Measurements from ENCODE around the gene LRMDA.

The LRMDA gene

GRCh38 chr10:75944061-75944460, 512.6 kb downstream of the LRMDA start:
- ATAC-seq = no peak
- no peak for DNase-seq
- H3K9me3 Mint-ChIP-seq = peaks cover 0 to 20% of the 10 kb centered on the region in 2 donors
- H3K27me3 Mint-ChIP-seq = no peaks in the 10 kb centered on the region
- no peak overlapping the region for H3K27ac Mint-ChIP-seq
- H3K4me1 Mint-ChIP-seq = no peaks in the 10 kb centered on the region
- H3K4me3 Mint-ChIP-seq = no peak overlapping the region

- ATAC-seq = no peak
Observed at GRCh38 chr10:75948583-75948982, 517.2 kb downstream of the LRMDA start.

DNA sequence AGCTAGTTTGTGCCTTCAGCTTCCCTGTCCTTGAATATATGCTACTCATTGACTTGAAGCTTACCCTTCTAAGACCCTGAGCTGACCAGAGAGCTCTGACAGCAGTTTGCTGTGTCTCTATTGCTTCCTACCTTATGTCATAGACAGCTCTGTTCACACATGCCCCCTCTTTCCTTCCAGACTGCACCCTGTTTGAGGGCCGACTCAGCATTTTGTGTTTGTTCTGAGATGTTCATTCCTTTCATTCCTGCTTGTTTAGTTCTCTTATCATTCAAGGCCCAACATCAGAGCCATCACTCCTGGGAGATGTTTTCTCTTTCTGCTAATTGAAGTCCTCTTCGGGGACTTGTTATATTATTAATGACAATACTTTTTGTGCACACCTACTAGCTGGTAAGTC, 518.9 kb downstream of the LRMDA start:
- ATAC-seq (no peak), DNase-seq (no peak)
- peaks cover 0 to 10% of the 10 kb centered on the region in 2 donors for H3K9me3 Mint-ChIP-seq
- no peak overlapping the region for H3K4me3 Mint-ChIP-seq
- peaks cover 11% of the 10 kb centered on the region for H3K27me3 Mint-ChIP-seq
- no peaks in the 10 kb centered on the region for H3K4me1 Mint-ChIP-seq
- no peak overlapping the region for H3K27ac Mint-ChIP-seq

More at GRCh38 chr10:75948583-75948982, 517.2 kb downstream of the LRMDA start:
- Mint-ChIP-seq H3K4me3 (no peak overlapping the region), H3K27ac (no peak overlapping the region), H3K27me3 (peaks cover under 1% of the 10 kb centered on the region), H3K9me3 (peaks cover 0 to 20% of the 10 kb centered on the region in 2 donors), H3K4me1 (no peaks in the 10 kb centered on the region)
- no peak for DNase-seq

- H3K9me3 Mint-ChIP-seq = peaks cover 0 to 7% of the 10 kb centered on the region in 2 donors
- ATAC-seq = no peak
- DNase-seq = no peak
- peak overlapping the region in 1 of 2 donors; percentile 64 for H3K27ac Mint-ChIP-seq
- H3K27me3 Mint-ChIP-seq = peaks cover 11% of the 10 kb centered on the region
- no peak overlapping the region for H3K4me3 Mint-ChIP-seq
- H3K4me1 Mint-ChIP-seq = no peaks in the 10 kb centered on the region
Observed at GRCh38 chr10:75950997-75951589, 519.7 kb downstream of the LRMDA start.

DNA sequence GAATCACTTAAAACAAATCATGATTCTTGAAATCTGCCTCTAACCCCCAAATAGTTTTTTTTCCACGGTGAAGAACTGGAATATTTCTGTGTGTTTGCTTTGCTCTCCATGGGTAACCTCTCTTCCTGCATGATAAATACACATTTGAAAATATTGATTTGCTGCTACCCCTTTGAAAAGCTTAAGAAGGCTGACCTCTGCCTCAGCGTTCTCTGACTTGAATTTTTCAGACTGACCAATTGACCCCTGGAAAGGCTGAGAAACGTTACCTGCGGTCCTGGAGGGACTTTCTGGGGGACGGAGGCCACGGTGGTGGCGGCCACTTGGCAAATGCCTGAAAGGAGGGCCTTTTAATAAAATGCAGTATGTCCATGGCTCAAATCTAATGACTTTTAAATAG, 520.2 kb downstream of the LRMDA start:
- DNase-seq = no peak
- Mint-ChIP-seq H3K27ac (peak overlapping the region in 1 of 2 donors; percentile 22), H3K4me1 (no peaks in the 10 kb centered on the region), H3K4me3 (no peak overlapping the region), H3K9me3 (peaks cover 0 to 4% of the 10 kb centered on the region in 2 donors), H3K27me3 (peaks cover 11% of the 10 kb centered on the region)
- ATAC-seq = no peak

- no peak overlapping the region for H3K27ac Mint-ChIP-seq
- H3K4me3 Mint-ChIP-seq = no peak overlapping the region
- no peaks in the 10 kb centered on the region for H3K4me1 Mint-ChIP-seq
- DNase-seq = no peak
- ATAC-seq = no peak
- H3K9me3 Mint-ChIP-seq = no peaks in the 10 kb centered on the region
- peaks cover 11% of the 10 kb centered on the region for H3K27me3 Mint-ChIP-seq
Observed at GRCh38 chr10:75952093-75952492, 520.7 kb downstream of the LRMDA start.

DNA sequence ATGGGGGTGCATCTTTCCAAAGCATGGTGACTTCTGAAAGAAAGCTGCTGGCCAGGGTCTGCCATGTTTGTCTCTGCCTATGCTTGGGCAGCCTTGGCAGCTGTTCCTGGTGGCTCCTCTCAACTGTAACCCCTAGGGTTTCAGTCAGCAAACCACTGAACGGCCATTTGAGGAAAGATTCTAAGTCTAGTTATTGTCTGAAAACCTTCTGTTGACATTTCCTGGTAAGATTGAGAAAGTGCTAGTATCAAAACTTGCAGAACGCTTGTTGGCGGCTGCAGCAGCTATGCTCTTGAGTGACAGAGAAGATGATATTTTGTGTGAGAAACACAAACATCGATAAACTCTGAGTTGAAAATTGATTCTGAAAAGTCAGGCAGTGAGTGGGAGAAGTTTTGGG, 523.1 kb downstream of the LRMDA start:
- H3K4me1 Mint-ChIP-seq = no peaks in the 10 kb centered on the region
- no peak for ATAC-seq
- peaks cover 11% of the 10 kb centered on the region for H3K27me3 Mint-ChIP-seq
- peaks cover 0 to 7% of the 10 kb centered on the region in 2 donors for H3K9me3 Mint-ChIP-seq
- no peak overlapping the region for H3K4me3 Mint-ChIP-seq
- no peak for DNase-seq
- no peak overlapping the region for H3K27ac Mint-ChIP-seq

DNA sequence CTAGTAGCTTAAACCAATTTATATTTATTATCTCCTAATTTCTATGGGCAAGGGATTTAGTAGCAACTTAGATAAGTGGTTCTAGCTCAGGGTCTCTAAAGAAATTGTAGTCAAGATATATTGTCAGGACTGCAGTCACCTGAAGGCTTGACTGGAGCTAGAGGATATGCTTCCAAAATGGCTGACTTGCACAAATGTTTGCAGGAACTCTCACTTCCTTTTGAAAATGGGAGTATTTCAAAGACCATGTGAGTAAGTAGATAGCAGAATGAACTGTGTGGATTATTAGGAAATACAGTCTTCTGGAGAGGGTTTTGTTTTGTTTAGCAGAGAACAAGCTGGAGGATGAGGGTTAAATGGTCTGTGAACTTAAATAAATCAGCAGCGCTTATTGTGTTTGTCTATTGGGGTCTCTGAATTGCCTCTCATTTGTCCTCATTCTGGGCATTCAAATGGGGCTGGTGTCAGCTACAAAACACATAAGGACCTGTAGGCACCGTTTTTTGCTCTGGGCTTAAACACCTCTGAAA, 524.6 kb downstream of the LRMDA start:
- Mint-ChIP-seq H3K4me3 (no peak overlapping the region), H3K9me3 (peaks cover 0 to 7% of the 10 kb centered on the region in 2 donors), H3K27me3 (peaks cover 11% of the 10 kb centered on the region), H3K27ac (no peak overlapping the region), H3K4me1 (no peaks in the 10 kb centered on the region)
- no peak for DNase-seq
- no peak for ATAC-seq

GRCh38 chr10:75956624-75957023, 525.2 kb downstream of the LRMDA start:
- no peak overlapping the region for H3K4me3 Mint-ChIP-seq
- DNase-seq (no peak), ATAC-seq (no peak)
- H3K27ac Mint-ChIP-seq = no peak overlapping the region
- peaks cover 0 to 7% of the 10 kb centered on the region in 2 donors for H3K9me3 Mint-ChIP-seq
- H3K27me3 Mint-ChIP-seq = peaks cover 11% of the 10 kb centered on the region
- H3K4me1 Mint-ChIP-seq = no peaks in the 10 kb centered on the region

GRCh38 chr10:75957314-75958120, 526.1 kb downstream of the LRMDA start:
- Mint-ChIP-seq H3K9me3 (peaks cover 0 to 7% of the 10 kb centered on the region in 2 donors), H3K27ac (no peak overlapping the region), H3K4me1 (no peaks in the 10 kb centered on the region), H3K27me3 (peaks cover 11% of the 10 kb centered on the region), H3K4me3 (no peak overlapping the region)
- no peak for DNase-seq
- no peak for ATAC-seq

DNA sequence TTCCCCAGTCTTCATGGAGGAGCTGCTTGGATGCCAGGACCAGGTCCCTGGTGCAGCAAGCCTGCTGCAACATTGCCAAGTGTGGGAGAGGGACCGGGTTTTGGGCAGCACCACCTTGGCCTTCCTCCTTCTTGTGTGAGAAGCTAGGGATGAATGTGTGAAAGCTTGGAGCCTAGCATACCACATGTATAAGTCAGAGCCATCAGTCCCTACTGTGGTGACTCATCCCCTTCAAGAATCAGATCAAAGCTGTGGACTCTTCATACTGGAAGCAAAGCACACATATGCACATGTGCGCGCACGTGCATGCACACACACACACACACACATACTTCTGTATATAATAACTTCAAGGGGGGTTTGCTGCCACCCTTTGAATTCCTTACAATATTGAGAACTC, 527.8 kb downstream of the LRMDA start:
- no peak overlapping the region for H3K4me3 Mint-ChIP-seq
- peaks cover 5% of the 10 kb centered on the region for H3K27me3 Mint-ChIP-seq
- peaks cover 0 to 7% of the 10 kb centered on the region in 2 donors for H3K9me3 Mint-ChIP-seq
- H3K4me1 Mint-ChIP-seq = no peaks in the 10 kb centered on the region
- DNase-seq (no peak), ATAC-seq (no peak)
- H3K27ac Mint-ChIP-seq = no peak overlapping the region

- no peak for ATAC-seq
- no peaks in the 10 kb centered on the region for H3K27me3 Mint-ChIP-seq
- H3K4me3 Mint-ChIP-seq = no peak overlapping the region
- H3K9me3 Mint-ChIP-seq = peaks cover 0 to 7% of the 10 kb centered on the region in 2 donors
- no peak for DNase-seq
- no peak overlapping the region for H3K27ac Mint-ChIP-seq
- no peaks in the 10 kb centered on the region for H3K4me1 Mint-ChIP-seq
Observed at GRCh38 chr10:75959912-75960311, 528.5 kb downstream of the LRMDA start.

DNA sequence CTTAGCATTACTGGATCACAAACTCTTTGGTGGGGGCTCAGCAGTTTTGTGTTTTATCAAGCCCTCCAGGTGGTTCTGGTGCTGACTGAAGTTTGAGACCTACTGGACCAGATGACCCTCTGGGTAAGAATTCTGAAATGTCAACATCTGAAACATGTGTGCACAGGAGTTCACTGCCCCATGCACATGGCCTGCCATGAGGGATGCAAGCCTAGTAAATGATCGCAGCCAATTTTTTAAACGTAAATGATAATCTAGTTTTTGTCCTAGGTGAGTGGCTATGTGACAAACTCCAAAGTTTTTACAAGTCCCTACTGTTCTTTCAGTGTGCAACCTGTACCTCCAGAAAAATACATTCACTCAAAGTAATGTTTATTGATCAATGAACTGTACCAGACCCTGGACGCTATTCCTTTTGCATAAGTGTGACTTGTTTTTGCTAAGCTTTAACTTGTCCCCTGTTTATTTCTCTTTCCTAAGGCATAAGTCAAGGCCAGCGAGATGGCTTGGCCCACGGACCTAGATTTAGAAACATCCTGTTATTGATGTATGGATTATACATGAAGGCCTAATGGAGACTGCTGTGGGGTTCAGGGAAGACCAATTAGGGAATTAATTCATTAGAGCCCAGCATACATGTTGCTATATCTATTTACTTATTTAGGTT, 531.1 kb downstream of the LRMDA start:
- Mint-ChIP-seq H3K27ac (no peak overlapping the region), H3K27me3 (no peaks in the 10 kb centered on the region), H3K9me3 (peaks cover 0 to 3% of the 10 kb centered on the region in 2 donors), H3K4me3 (no peak overlapping the region), H3K4me1 (no peaks in the 10 kb centered on the region)
- no peak for DNase-seq
- no peak for ATAC-seq

- Mint-ChIP-seq H3K27me3 (no peaks in the 10 kb centered on the region), H3K27ac (no peak overlapping the region), H3K4me1 (no peaks in the 10 kb centered on the region), H3K9me3 (no peaks in the 10 kb centered on the region), H3K4me3 (no peak overlapping the region)
- ATAC-seq (no peak), DNase-seq (no peak)
Observed at GRCh38 chr10:75967491-75967890, 536.1 kb downstream of the LRMDA start.

DNA sequence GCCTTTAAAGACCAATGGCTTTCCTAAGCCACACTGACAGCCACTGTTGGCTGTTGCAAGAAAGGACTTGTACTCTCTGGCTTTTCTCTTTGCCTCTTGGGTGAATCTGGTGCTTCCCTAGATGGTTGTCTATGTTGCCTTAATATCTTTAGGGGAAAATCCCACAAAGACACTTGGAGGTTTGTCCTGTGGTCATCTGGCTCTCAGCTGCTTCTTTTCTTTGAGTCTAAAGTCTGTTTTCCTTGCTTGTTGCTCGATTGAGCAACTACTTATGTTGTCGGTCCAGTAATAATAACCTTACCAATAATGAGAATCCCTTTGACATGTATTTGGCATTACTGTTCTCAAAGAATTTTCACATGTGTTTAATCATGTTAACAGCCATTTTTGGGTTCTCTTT, 537.6 kb downstream of the LRMDA start:
- Mint-ChIP-seq H3K27ac (no peak overlapping the region), H3K4me1 (no peaks in the 10 kb centered on the region), H3K9me3 (no peaks in the 10 kb centered on the region), H3K4me3 (no peak overlapping the region), H3K27me3 (no peaks in the 10 kb centered on the region)
- ATAC-seq (no peak), DNase-seq (no peak)

Measured in stimulated activated naive CD8-positive, alpha-beta T cell treated with anti-CD3 and anti-CD28 coated beads, Interleukin-15, amount 100 ng/mL, for 72 hours (primary cell).